ENCODE data around the gene HLA-F.

Gene HLA-F

DNA sequence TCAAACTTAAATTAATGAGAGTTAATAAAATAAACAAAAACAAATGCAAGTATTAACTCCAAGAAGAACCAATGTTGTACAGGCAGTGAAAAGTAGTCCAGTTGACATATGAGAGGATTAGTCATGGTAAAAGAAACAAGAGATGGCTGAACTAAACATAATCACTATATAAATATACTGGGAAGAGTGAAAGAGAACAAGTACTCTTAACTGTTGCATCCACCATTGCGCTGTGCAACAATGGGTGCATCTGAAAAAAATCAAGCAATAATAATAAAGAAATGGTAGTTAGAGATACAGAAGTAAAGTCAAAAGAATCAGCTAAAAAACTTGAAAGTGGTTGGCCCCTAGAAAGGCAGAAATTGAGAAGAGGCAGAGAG, 16.6 kb downstream of the HLA-F start:
- H3K4me1 ChIP-seq (ENCODE audit: control insufficient read depth, insufficient read depth, low read length), result no peaks in the 10 kb centered on the region
- H3K27ac ChIP-seq (ENCODE audit: extremely low read depth, low read depth, low read length), result no peak overlapping the region
- ChIA-PET POLR2A (no interaction called here), CTCF (interaction anchor here (0.6 to 10.6 kb wide), 4 partner anchors 8 to 94 kb away, joined by 3 to 158 read pairs (median 4); no protein-coding TSS in a partner anchor)
- no peak overlapping the region for H3K4me3 ChIP-seq (ENCODE audit: low read depth, low read length)
- peak; percentile 67 for TF ChIP-seq SCRT2 (tag by site-specific recombination; IDR thresholded peaks at IDR 0.05)
- peak; percentile 28; the same call in 1 of the 2 replicates for TF ChIP-seq PRDM1 (tag by site-specific recombination; IDR thresholded peaks at IDR 0.05)
- no peak for TF ChIP-seq ZNF600 (tag by site-specific recombination; IDR thresholded peaks at IDR 0.05)
- H3K9me3 ChIP-seq (ENCODE audit: control insufficient read depth, insufficient read depth, low read depth, low read length), result no peaks in the 10 kb centered on the region
- H3K36me3 ChIP-seq (ENCODE audit: control insufficient read depth in 2 of 2, insufficient read depth in 1 of 2, low read length in 2 of 2), result peaks cover 0 to 21% of the 10 kb centered on the region in 2 experiments; a peak in 1 of 3 replicates

DNA sequence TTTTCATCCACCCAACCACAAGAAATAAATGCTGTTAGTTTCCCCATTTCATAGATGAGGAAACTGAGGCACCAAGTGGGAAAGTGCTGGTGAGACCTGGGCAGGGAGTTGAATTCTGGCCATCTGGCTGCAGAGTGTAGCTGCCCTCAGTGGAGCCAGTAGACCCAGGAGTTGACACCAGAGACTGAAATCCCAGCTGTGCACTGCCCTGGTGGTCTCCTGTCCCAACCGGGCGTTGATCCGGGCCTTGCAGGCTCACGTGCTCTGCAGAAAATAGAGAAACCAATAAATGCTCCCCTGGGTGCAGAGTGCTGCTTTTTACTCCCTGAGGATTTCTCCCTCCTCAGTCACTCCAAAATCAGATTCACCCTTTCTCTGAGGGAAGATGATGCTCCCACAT, 18.4 kb downstream of the HLA-F start:
- Histone ChIP-seq H3K4me1 (ENCODE audit: control insufficient read depth, insufficient read depth, low read length) (no peaks in the 10 kb centered on the region), H3K4me3 (ENCODE audit: low read depth, low read length) (no peak overlapping the region), H3K27ac (ENCODE audit: extremely low read depth, low read depth, low read length) (no peak overlapping the region), H3K36me3 (ENCODE audit: control insufficient read depth in 2 of 2, insufficient read depth in 1 of 2, low read length in 2 of 2) (peaks cover 4 to 30% of the 10 kb centered on the region in 2 experiments; a peak in 2 of 3 replicates), H3K9me3 (ENCODE audit: control insufficient read depth, insufficient read depth, low read depth, low read length) (no peaks in the 10 kb centered on the region)
- POLR2A ChIA-PET, result no interaction called here
- CTCF ChIA-PET, result interaction anchor here (10.6 kb wide), 1 partner anchor 92 kb away, joined by 158 read pairs; no protein-coding TSS in a partner anchor
- TF ChIP-seq ZNF121 (tag by site-specific recombination; IDR thresholded peaks at IDR 0.05) (no peak), SCRT2 (tag by site-specific recombination; IDR thresholded peaks at IDR 0.05) (no peak), ZNF585B (tag by site-specific recombination; IDR thresholded peaks at IDR 0.05) (no peak), ZNF24 (tag by site-specific recombination; IDR thresholded peaks at IDR 0.05) (no peak), ZNF174 (tag by site-specific recombination; IDR thresholded peaks at IDR 0.05) (no peak), YY2 (tag by site-specific recombination; IDR thresholded peaks at IDR 0.05) (no peak)

DNA sequence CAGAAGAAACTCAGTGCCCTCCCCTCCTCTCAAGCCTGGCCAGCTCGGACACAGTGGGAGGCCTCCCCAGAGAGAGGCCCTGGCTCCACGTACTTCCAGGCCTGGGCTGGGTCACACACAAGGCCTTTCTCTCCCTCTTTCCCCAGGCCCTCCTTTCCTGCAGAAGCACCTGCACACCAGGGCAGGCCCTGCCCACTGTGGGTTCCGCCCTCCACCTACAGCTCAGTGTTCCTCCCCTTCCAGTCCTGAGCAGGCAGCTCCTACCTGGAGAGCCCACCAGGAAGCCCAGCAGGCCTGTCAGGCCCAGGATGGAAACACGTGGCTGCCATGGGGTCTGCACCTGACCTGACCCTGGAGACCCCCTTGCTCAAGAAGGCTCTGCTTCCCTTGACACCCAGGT, 18.9 kb downstream of the HLA-F start:
- ChIA-PET POLR2A (no interaction called here), CTCF (interaction anchor here (0.5 to 10.6 kb wide), 3 partner anchors 38 to 92 kb away, joined by 3 to 158 read pairs (median 4); no protein-coding TSS in a partner anchor)
- H3K9me3 ChIP-seq (ENCODE audit: control insufficient read depth, insufficient read depth, low read depth, low read length), result no peaks in the 10 kb centered on the region
- TF ChIP-seq FEZF1 (tag by site-specific recombination; IDR thresholded peaks at IDR 0.05), result no peak
- no peak for TF ChIP-seq ZBTB20 (tag by site-specific recombination; IDR thresholded peaks at IDR 0.05)
- peak; percentile 40; the same call in 1 of the 2 replicates for TF ChIP-seq ZIC2 (tag by site-specific recombination; IDR thresholded peaks at IDR 0.05)
- peaks cover 5 to 30% of the 10 kb centered on the region in 2 experiments; a peak in 2 of 3 replicates for H3K36me3 ChIP-seq (ENCODE audit: control insufficient read depth in 2 of 2, insufficient read depth in 1 of 2, low read length in 2 of 2)
- no peak overlapping the region for H3K4me3 ChIP-seq (ENCODE audit: low read depth, low read length)
- H3K27ac ChIP-seq (ENCODE audit: extremely low read depth, low read depth, low read length), result no peak overlapping the region
- H3K4me1 ChIP-seq (ENCODE audit: control insufficient read depth, insufficient read depth, low read length), result no peaks in the 10 kb centered on the region

DNA sequence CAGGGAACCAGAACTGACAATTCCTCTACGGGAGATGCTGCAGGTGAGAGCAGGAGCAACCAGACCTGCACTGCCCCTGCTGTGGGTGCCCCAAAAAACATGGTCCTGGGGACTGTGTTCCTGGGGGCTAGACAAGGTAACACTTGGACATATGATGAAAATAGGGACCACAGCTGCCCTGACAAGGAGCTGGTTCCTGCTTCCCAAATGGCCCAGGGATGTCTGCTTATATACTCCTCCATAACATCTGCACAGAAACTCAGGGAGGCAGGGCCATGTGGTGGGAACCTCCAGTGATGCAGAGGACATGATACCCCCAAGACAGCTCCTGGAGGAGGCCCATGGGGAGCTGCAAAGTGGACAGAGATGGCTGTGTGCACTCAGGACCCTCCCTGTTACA, 19.8 kb downstream of the HLA-F start:
- POLR2A ChIA-PET, result interaction anchor here (0.8 kb wide), 1 partner anchor 9 kb away, joined by 3 read pairs; no protein-coding TSS in a partner anchor

More for the DNA sequence above, 19.8 kb downstream of the HLA-F start:
- no peaks in the 10 kb centered on the region for H3K9me3 ChIP-seq (ENCODE audit: control insufficient read depth, insufficient read depth, low read depth, low read length)
- no peaks in the 10 kb centered on the region for H3K4me1 ChIP-seq (ENCODE audit: control insufficient read depth, insufficient read depth, low read length)
- CTCF ChIA-PET, result interaction anchor here (0.8 to 10.6 kb wide), 4 partner anchors 90 to 102 kb away, joined by 3 to 158 read pairs (median 4); no protein-coding TSS in a partner anchor
- H3K27ac ChIP-seq (ENCODE audit: extremely low read depth, low read depth, low read length), result no peak overlapping the region
- H3K36me3 ChIP-seq (ENCODE audit: control insufficient read depth in 2 of 2, insufficient read depth in 1 of 2, low read length in 2 of 2), result peaks cover 5 to 25% of the 10 kb centered on the region in 2 experiments; a peak in 2 of 3 replicates
- no peak overlapping the region for H3K4me3 ChIP-seq (ENCODE audit: low read depth, low read length)
- TF ChIP-seq MYNN (tag by site-specific recombination; IDR thresholded peaks at IDR 0.05; ENCODE audit: borderline replicate concordance) (no peak), ZBTB17 (tag by site-specific recombination; IDR thresholded peaks at IDR 0.05) (no peak), ZNF37A (tag by site-specific recombination; IDR thresholded peaks at IDR 0.05) (no peak), PRDM1 (tag by site-specific recombination; IDR thresholded peaks at IDR 0.05) (no peak), ZSCAN16 (tag by site-specific recombination; IDR thresholded peaks at IDR 0.05) (no peak), ZNF202 (tag by site-specific recombination; IDR thresholded peaks at IDR 0.05; ENCODE audit: borderline replicate concordance) (no peak), EGR2 (tag by site-specific recombination; IDR thresholded peaks at IDR 0.05; ENCODE audit: low read depth) (no peak), ZNF791 (tag by site-specific recombination; IDR thresholded peaks at IDR 0.05) (no peak)
- TF ChIP-seq, protein P1, sequence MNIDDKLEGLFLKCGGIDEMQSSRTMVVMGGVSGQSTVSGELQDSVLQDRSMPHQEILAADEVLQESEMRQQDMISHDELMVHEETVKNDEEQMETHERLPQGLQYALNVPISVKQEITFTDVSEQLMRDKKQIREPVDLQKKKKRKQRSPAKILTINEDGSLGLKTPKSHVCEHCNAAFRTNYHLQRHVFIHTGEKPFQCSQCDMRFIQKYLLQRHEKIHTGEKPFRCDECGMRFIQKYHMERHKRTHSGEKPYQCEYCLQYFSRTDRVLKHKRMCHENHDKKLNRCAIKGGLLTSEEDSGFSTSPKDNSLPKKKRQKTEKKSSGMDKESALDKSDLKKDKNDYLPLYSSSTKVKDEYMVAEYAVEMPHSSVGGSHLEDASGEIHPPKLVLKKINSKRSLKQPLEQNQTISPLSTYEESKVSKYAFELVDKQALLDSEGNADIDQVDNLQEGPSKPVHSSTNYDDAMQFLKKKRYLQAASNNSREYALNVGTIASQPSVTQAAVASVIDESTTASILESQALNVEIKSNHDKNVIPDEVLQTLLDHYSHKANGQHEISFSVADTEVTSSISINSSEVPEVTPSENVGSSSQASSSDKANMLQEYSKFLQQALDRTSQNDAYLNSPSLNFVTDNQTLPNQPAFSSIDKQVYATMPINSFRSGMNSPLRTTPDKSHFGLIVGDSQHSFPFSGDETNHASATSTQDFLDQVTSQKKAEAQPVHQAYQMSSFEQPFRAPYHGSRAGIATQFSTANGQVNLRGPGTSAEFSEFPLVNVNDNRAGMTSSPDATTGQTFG (tag by site-specific recombination; IDR thresholded peaks at IDR 0.05; ENCODE audit: borderline replicate concordance), result no peak
- TF ChIP-seq, protein P2, sequence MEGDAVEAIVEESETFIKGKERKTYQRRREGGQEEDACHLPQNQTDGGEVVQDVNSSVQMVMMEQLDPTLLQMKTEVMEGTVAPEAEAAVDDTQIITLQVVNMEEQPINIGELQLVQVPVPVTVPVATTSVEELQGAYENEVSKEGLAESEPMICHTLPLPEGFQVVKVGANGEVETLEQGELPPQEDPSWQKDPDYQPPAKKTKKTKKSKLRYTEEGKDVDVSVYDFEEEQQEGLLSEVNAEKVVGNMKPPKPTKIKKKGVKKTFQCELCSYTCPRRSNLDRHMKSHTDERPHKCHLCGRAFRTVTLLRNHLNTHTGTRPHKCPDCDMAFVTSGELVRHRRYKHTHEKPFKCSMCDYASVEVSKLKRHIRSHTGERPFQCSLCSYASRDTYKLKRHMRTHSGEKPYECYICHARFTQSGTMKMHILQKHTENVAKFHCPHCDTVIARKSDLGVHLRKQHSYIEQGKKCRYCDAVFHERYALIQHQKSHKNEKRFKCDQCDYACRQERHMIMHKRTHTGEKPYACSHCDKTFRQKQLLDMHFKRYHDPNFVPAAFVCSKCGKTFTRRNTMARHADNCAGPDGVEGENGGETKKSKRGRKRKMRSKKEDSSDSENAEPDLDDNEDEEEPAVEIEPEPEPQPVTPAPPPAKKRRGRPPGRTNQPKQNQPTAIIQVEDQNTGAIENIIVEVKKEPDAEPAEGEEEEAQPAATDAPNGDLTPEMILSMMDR (tag by site-specific recombination; IDR thresholded peaks at IDR 0.05), result no peak
- TF ChIP-seq, protein P3, sequence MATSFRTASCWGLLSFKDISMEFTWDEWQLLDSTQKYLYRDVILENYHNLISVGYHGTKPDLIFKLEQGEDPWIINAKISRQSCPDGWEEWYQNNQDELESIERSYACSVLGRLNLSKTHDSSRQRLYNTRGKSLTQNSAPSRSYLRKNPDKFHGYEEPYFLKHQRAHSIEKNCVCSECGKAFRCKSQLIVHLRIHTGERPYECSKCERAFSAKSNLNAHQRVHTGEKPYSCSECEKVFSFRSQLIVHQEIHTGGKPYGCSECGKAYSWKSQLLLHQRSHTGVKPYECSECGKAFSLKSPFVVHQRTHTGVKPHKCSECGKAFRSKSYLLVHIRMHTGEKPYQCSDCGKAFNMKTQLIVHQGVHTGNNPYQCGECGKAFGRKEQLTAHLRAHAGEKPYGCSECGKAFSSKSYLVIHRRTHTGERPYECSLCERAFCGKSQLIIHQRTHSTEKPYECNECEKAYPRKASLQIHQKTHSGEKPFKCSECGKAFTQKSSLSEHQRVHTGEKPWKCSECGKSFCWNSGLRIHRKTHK (tag by site-specific recombination; IDR thresholded peaks at IDR 0.05), result no peak
